T-helper 2 cell treated with Interferon-gamma antibody and Interleukin-4, amounts not matched to agents 5 μg/mL and 100 μg/mL, for 36 hours (primary cell): Measurements from ENCODE around the gene LDLRAD3.
A peak's percentile ranks its signal among the peaks of the same experiment; 100 is the strongest.

Experiments used
- DNase-seq: peaks from one replicate; pipeline ENCODE4 v3.0.0; 2021; ENCODE audit warnings: low spot score
- H3K27ac Mint-ChIP-seq: one replicate; pipeline ENCODE4 v1.8.0; 2021; ENCODE audit warnings: mild to moderate bottlenecking, mixed read lengths
- H3K27me3 Mint-ChIP-seq: one replicate; pipeline ENCODE4 v1.8.0; 2021; ENCODE audit warnings: low read depth, mixed read lengths
- H3K36me3 Mint-ChIP-seq: one replicate; pipeline ENCODE4 v1.8.0; 2021; ENCODE audit warnings: low read depth, mixed read lengths
- H3K4me1 Mint-ChIP-seq: one replicate; pipeline ENCODE4 v1.8.0; 2021; ENCODE audit warnings: low read depth, mixed read lengths
- H3K4me3 Mint-ChIP-seq: one replicate; pipeline ENCODE4 v1.8.0; 2022; ENCODE audit warnings: mild to moderate bottlenecking, moderate library complexity, mixed read lengths
- H3K9me3 Mint-ChIP-seq: one replicate; pipeline ENCODE4 v1.8.0; 2021; ENCODE audit warnings: mixed read lengths

LDLRAD3 gene

GRCh38 chr11:36071917-36072500, 128.1 kb downstream of the LDLRAD3 start:
- no peak overlapping the region for H3K4me3 Mint-ChIP-seq
- peaks cover 1% of the 10 kb centered on the region for H3K9me3 Mint-ChIP-seq
- H3K36me3 Mint-ChIP-seq, result no peaks in the 10 kb centered on the region
- H3K4me1 Mint-ChIP-seq, result no peaks in the 10 kb centered on the region
- DNase-seq, result no peak
- H3K27ac Mint-ChIP-seq, result no peak overlapping the region
- H3K27me3 Mint-ChIP-seq, result peaks cover 5% of the 10 kb centered on the region

- no peak for DNase-seq
- Mint-ChIP-seq H3K9me3 (no peaks in the 10 kb centered on the region), H3K4me1 (no peaks in the 10 kb centered on the region), H3K27me3 (peaks cover 5% of the 10 kb centered on the region), H3K27ac (no peak overlapping the region), H3K4me3 (no peak overlapping the region), H3K36me3 (no peaks in the 10 kb centered on the region)
Measured at GRCh38 chr11:36073411-36074203, 129.7 kb downstream of the LDLRAD3 start.

- no peak overlapping the region for H3K4me3 Mint-ChIP-seq
- H3K9me3 Mint-ChIP-seq, result no peaks in the 10 kb centered on the region
- H3K27ac Mint-ChIP-seq, result no peak overlapping the region
- H3K36me3 Mint-ChIP-seq, result no peaks in the 10 kb centered on the region
- H3K4me1 Mint-ChIP-seq, result no peaks in the 10 kb centered on the region
- DNase-seq, result no peak
- peaks cover 5% of the 10 kb centered on the region for H3K27me3 Mint-ChIP-seq
Measured at GRCh38 chr11:36074941-36075431, 131.1 kb downstream of the LDLRAD3 start.

GRCh38 chr11:36077368-36077767, 133.5 kb downstream of the LDLRAD3 start:
- H3K4me3 Mint-ChIP-seq, result no peak overlapping the region
- H3K36me3 Mint-ChIP-seq, result no peaks in the 10 kb centered on the region
- no peak for DNase-seq
- no peaks in the 10 kb centered on the region for H3K4me1 Mint-ChIP-seq
- H3K9me3 Mint-ChIP-seq, result no peaks in the 10 kb centered on the region
- no peaks in the 10 kb centered on the region for H3K27me3 Mint-ChIP-seq
- no peak overlapping the region for H3K27ac Mint-ChIP-seq

GRCh38 chr11:36077886-36078685, 134.2 kb downstream of the LDLRAD3 start:
- no peaks in the 10 kb centered on the region for H3K4me1 Mint-ChIP-seq
- H3K9me3 Mint-ChIP-seq, result no peaks in the 10 kb centered on the region
- DNase-seq, result no peak
- no peaks in the 10 kb centered on the region for H3K36me3 Mint-ChIP-seq
- no peak overlapping the region for H3K4me3 Mint-ChIP-seq
- H3K27me3 Mint-ChIP-seq, result no peaks in the 10 kb centered on the region
- no peak overlapping the region for H3K27ac Mint-ChIP-seq

- Mint-ChIP-seq H3K27me3 (no peaks in the 10 kb centered on the region), H3K4me1 (no peaks in the 10 kb centered on the region), H3K27ac (no peak overlapping the region), H3K4me3 (no peak overlapping the region), H3K9me3 (no peaks in the 10 kb centered on the region), H3K36me3 (no peaks in the 10 kb centered on the region)
- DNase-seq, result no peak
Measured at GRCh38 chr11:36078686-36079055, 134.8 kb downstream of the LDLRAD3 start.

GRCh38 chr11:36079878-36080675, 136.2 kb downstream of the LDLRAD3 start:
- Mint-ChIP-seq H3K27ac (no peak overlapping the region), H3K4me3 (no peak overlapping the region), H3K36me3 (no peaks in the 10 kb centered on the region), H3K27me3 (peaks cover 3% of the 10 kb centered on the region), H3K9me3 (no peaks in the 10 kb centered on the region), H3K4me1 (no peaks in the 10 kb centered on the region)
- DNase-seq, result no peak

- H3K4me3 Mint-ChIP-seq, result no peak overlapping the region
- H3K4me1 Mint-ChIP-seq, result no peaks in the 10 kb centered on the region
- peaks cover 6% of the 10 kb centered on the region for H3K27me3 Mint-ChIP-seq
- H3K36me3 Mint-ChIP-seq, result no peaks in the 10 kb centered on the region
- no peak overlapping the region for H3K27ac Mint-ChIP-seq
- DNase-seq, result no peak
- no peaks in the 10 kb centered on the region for H3K9me3 Mint-ChIP-seq
Measured at GRCh38 chr11:36081274-36081945, 137.5 kb downstream of the LDLRAD3 start.

- peaks cover 13% of the 10 kb centered on the region for H3K4me1 Mint-ChIP-seq
- no peak overlapping the region for H3K4me3 Mint-ChIP-seq
- no peak for DNase-seq
- peaks cover 14% of the 10 kb centered on the region for H3K27me3 Mint-ChIP-seq
- no peaks in the 10 kb centered on the region for H3K36me3 Mint-ChIP-seq
- no peak overlapping the region for H3K27ac Mint-ChIP-seq
- no peaks in the 10 kb centered on the region for H3K9me3 Mint-ChIP-seq
Measured at GRCh38 chr11:36086366-36086765, 142.5 kb downstream of the LDLRAD3 start.

GRCh38 chr11:36088266-36088972, 144.6 kb downstream of the LDLRAD3 start:
- peaks cover 22% of the 10 kb centered on the region for H3K27me3 Mint-ChIP-seq
- peaks cover 2% of the 10 kb centered on the region for H3K36me3 Mint-ChIP-seq
- H3K4me1 Mint-ChIP-seq, result peaks cover 25% of the 10 kb centered on the region
- no peak for DNase-seq
- H3K4me3 Mint-ChIP-seq, result no peak overlapping the region
- H3K27ac Mint-ChIP-seq, result no peak overlapping the region
- H3K9me3 Mint-ChIP-seq, result peaks cover 3% of the 10 kb centered on the region

- peaks cover 21% of the 10 kb centered on the region for H3K27me3 Mint-ChIP-seq
- peaks cover 8% of the 10 kb centered on the region for H3K9me3 Mint-ChIP-seq
- H3K36me3 Mint-ChIP-seq, result peaks cover 2% of the 10 kb centered on the region
- no peak for DNase-seq
- H3K4me3 Mint-ChIP-seq, result no peak overlapping the region
- peak overlapping the region; percentile 2 for H3K27ac Mint-ChIP-seq
- H3K4me1 Mint-ChIP-seq, result peaks cover 25% of the 10 kb centered on the region
Measured at GRCh38 chr11:36089920-36090319, 146.1 kb downstream of the LDLRAD3 start.

GRCh38 chr11:36090356-36091109, 146.7 kb downstream of the LDLRAD3 start:
- Mint-ChIP-seq H3K36me3 (peaks cover 2% of the 10 kb centered on the region), H3K4me1 (peaks cover 25% of the 10 kb centered on the region), H3K9me3 (peaks cover 12% of the 10 kb centered on the region), H3K4me3 (peak overlapping the region; percentile 35), H3K27me3 (peaks cover 21% of the 10 kb centered on the region), H3K27ac (peak overlapping the region; percentile 2)
- DNase-seq, result no peak
